HEK293 (cell line): ENCODE results near the gene POLR2J2.
"Not testable (repeated sequence)": the region's sequence is repeated elsewhere in the genome, so short reads cannot be mapped to it uniquely, and the experiment has no call there.

Source experiments
- CTCF ChIP-seq: fragments of 450-650 bp; formaldehyde crosslinking; IDR thresholded peaks from 2 replicates; pipeline ENCODE4 v1.5.1; 2016; ENCODE audit warnings: missing biosample characterization, missing genetic modification characterization
- PRDM1 ChIP-seq: fragments of 450-650 bp; formaldehyde crosslinking; IDR thresholded peaks from 2 replicates; pipeline ENCODE4; 2016; ENCODE audit warnings: missing biosample characterization, missing genetic modification characterization
- REST ChIP-seq: fragments of 450-650 bp; formaldehyde crosslinking; IDR thresholded peaks from 2 replicates; pipeline ENCODE4 v1.5.1; 2016; ENCODE audit warnings: missing biosample characterization, missing genetic modification characterization
- SETDB1 ChIP-seq: IDR thresholded peaks from one replicate; pipeline ENCODE4 v1.6.1; 2017; ENCODE audit warnings: mild to moderate bottlenecking, low read length, moderate library complexity, mixed read lengths; ENCODE audit not compliant: insufficient read length
- TRIM28 ChIP-seq: IDR thresholded peaks from 2 replicates; pipeline ENCODE4 v1.6.1; 2011; ENCODE audit warnings: low read length, control low read depth, borderline replicate concordance
- ZNF140 ChIP-seq: fragments of 450-650 bp; formaldehyde crosslinking; IDR thresholded peaks from 2 replicates; pipeline ENCODE4 v1.5.1; 2016; ENCODE audit warnings: missing biosample characterization, missing genetic modification characterization
- ZNF23 ChIP-seq: fragments of 450-650 bp; formaldehyde crosslinking; IDR thresholded peaks from 2 replicates; pipeline ENCODE4 v1.5.1; 2016; ENCODE audit warnings: missing biosample characterization, missing genetic modification characterization, borderline replicate concordance
- ZNF24 ChIP-seq: fragments of 450-650 bp; formaldehyde crosslinking; IDR thresholded peaks from 2 replicates; pipeline ENCODE4 v1.5.1; 2016; ENCODE audit warnings: missing biosample characterization, missing genetic modification characterization
- ZNF274 ChIP-seq, 2 experiments: fragments of 200-500 bp in 1 of 2; fragments of 450-650 bp in 1 of 2; sonication (Bioruptor generic) in 1 of 2; formaldehyde crosslinking in 1 of 2; IDR thresholded peaks; 2 replicates each; pipeline versions ENCODE4 v1.5.1 to v1.6.1; 2014 to 2016; ENCODE audit warnings: borderline replicate concordance in 1 of 2, inconsistent platforms in 1 of 2, low read length in 1 of 2, missing biosample characterization in 1 of 2, missing genetic modification characterization in 1 of 2
- ZNF433 ChIP-seq: fragments of 450-650 bp; formaldehyde crosslinking; IDR thresholded peaks from 2 replicates; pipeline ENCODE4 v1.5.1; 2016; ENCODE audit warnings: missing biosample characterization, missing genetic modification characterization, low read depth
- ZNF555 ChIP-seq: fragments of 450-650 bp; formaldehyde crosslinking; conservative IDR thresholded peaks from 2 replicates; pipeline ENCODE4 v1.5.1; 2017; ENCODE audit warnings: missing biosample characterization, mild to moderate bottlenecking, missing genetic modification characterization, inconsistent platforms
- ZNF707 ChIP-seq: fragments of 450-650 bp; formaldehyde crosslinking; IDR thresholded peaks from 2 replicates; pipeline ENCODE4 v1.5.1; 2016; ENCODE audit warnings: missing biosample characterization, missing genetic modification characterization
- ZNF768 ChIP-seq: fragments of 450-650 bp; formaldehyde crosslinking; IDR thresholded peaks from 2 replicates; pipeline ENCODE4 v1.5.1; 2018; ENCODE audit warnings: missing biosample characterization, mild to moderate bottlenecking, missing genetic modification characterization

- TF ChIP-seq CTCF (tag by site-specific recombination); ZNF707 (tag by site-specific recombination); ZNF768 (tag by site-specific recombination); ZNF433 (tag by site-specific recombination); REST (tag by site-specific recombination); ZNF555 (tag by site-specific recombination); SETDB1; PRDM1; ZNF23; ZNF274 (IDR thresholded peaks at IDR 0.05; ENCODE audit: low read length); ZNF274 (tag by site-specific recombination; IDR thresholded peaks at IDR 0.05; ENCODE audit: borderline replicate concordance); ZNF24; TRIM28; ZNF140: not testable (repeated sequence)
Observed at GRCh38 chr7:102638848-102639247, 32.6 kb downstream of the POLR2J2 start.
